Fibroblast of gingiva (primary cell): Measurements from ENCODE around the gene ACTR10.

ENCODE experiments used
- DNase-seq: peaks from one replicate; pipeline ENCODE4 v3.0.0-alpha.2; 2011; ENCODE audit warnings: low read depth

ACTR10 gene

GRCh38 chr14:58199726-58200479 is at the start of gene ACTR10:
Gene ACTR10, plus strand, starts transcription at chr14:58200149. Its CDS starts 69 bp downstream, at chr14:58200218.
- DNase-seq, result peak; percentile 70

- DNase-seq, result no peak
These were observed 49.6 kb upstream of the ACTR10 start for GRCh38 chr14:58150243-58150805.

GRCh38 chr14:58151133-58152013 is 48.6 kb upstream of the ACTR10 start:
- DNase-seq, result peak; percentile 6

GRCh38 chr14:58152014-58152857 is 47.7 kb upstream of the ACTR10 start, which contains the start of gene ARMH4:
Gene ARMH4, minus strand, starts transcription at chr14:58152213. Its CDS starts 12,855 bp downstream, at chr14:58139358.
- DNase-seq, result peak; percentile 70

- no peak for DNase-seq
These were observed 39.4 kb upstream of the ACTR10 start for GRCh38 chr14:58160561-58160960.

GRCh38 chr14:58166005-58166983 is 33.7 kb upstream of the ACTR10 start:
- DNase-seq, result peak; percentile 62

GRCh38 chr14:58167057-58167456 is 32.9 kb upstream of the ACTR10 start:
- no peak for DNase-seq

GRCh38 chr14:58167891-58168290 is 32.1 kb upstream of the ACTR10 start:
- DNase-seq, result no peak

GRCh38 chr14:58171090-58171489 is 28.9 kb upstream of the ACTR10 start:
- peak; percentile 79 for DNase-seq

GRCh38 chr14:58177125-58177524 is 22.8 kb upstream of the ACTR10 start:
- DNase-seq, result no peak

- DNase-seq, result no peak
These were observed 10.8 kb upstream of the ACTR10 start for GRCh38 chr14:58189176-58189575.

- no peak for DNase-seq
These were observed 8.0 kb upstream of the ACTR10 start for GRCh38 chr14:58191763-58192601.

GRCh38 chr14:58193542-58193941 is 6.4 kb upstream of the ACTR10 start:
- DNase-seq, result no peak

GRCh38 chr14:58196198-58196597 is 3.8 kb upstream of the ACTR10 start:
- DNase-seq, result no peak

GRCh38 chr14:58198086-58198485 is 1.9 kb upstream of the ACTR10 start:
- no peak for DNase-seq

GRCh38 chr14:58200480-58200841 is 512 bp downstream of the ACTR10 start:
- no peak for DNase-seq

- no peak for DNase-seq
These were observed 897 bp downstream of the ACTR10 start for GRCh38 chr14:58200846-58201245.

- DNase-seq, result no peak
These were observed 13.2 kb downstream of the ACTR10 start for GRCh38 chr14:58213176-58213575.

- no peak for DNase-seq
These were observed 15.4 kb downstream of the ACTR10 start for GRCh38 chr14:58215191-58215914.
